Measurements from ENCODE around the gene PRRC2A.

- TF ChIP-seq POLR2A (IDR thresholded peaks at IDR 0.05; ENCODE audit: low read length) (no peak), GATA1 (IDR thresholded peaks at IDR 0.05; ENCODE audit: low read depth, low read length) (no peak)
These were observed 18.9 kb downstream of the PRRC2A start for GRCh38 chr6:31639449-31639861.
